Glutamatergic neuron (in vitro differentiated cells): ENCODE results near the gene TPST2. TPM values are rescaled to one million over a fixed set of nuclear protein-coding genes. Genes with fewer than 3 reads are reported as not detected.

Source experiments
- DNase-seq: peaks from one replicate; pipeline ENCODE4 v3.0.0; 2022
- H3K27ac Mint-ChIP-seq: one replicate; pipeline ENCODE4 v1.8.0; 2020; ENCODE audit warnings: mild to moderate bottlenecking, mixed read lengths, inconsistent platforms; ENCODE audit not compliant: unreplicated experiment
- H3K27me3 Mint-ChIP-seq: one replicate; pipeline ENCODE4 v1.8.0; 2020; ENCODE audit warnings: mild to moderate bottlenecking, moderate library complexity, mixed read lengths, inconsistent platforms; ENCODE audit not compliant: unreplicated experiment
- H3K36me3 Mint-ChIP-seq: one replicate; pipeline ENCODE4 v1.8.0; 2020; ENCODE audit warnings: mild to moderate bottlenecking, mixed read lengths, inconsistent platforms; ENCODE audit not compliant: unreplicated experiment
- H3K4me1 Mint-ChIP-seq: one replicate; pipeline ENCODE4 v1.8.0; 2020; ENCODE audit warnings: mild to moderate bottlenecking, low read depth, mixed read lengths, inconsistent platforms; ENCODE audit not compliant: unreplicated experiment
- H3K4me3 Mint-ChIP-seq: one replicate; pipeline ENCODE4 v1.8.0; 2020; ENCODE audit warnings: mild to moderate bottlenecking, mixed read lengths, inconsistent platforms; ENCODE audit not compliant: unreplicated experiment
- H3K9me3 Mint-ChIP-seq: one replicate; pipeline ENCODE4 v1.8.0; 2020; ENCODE audit warnings: mild to moderate bottlenecking, moderate library complexity, mixed read lengths, inconsistent platforms; ENCODE audit not compliant: unreplicated experiment
- CTCF ChIP-seq: fragments of 200-600 bp; sonication (generic); IDR thresholded peaks from one replicate; pipeline ENCODE4 v1.5.0; 2021; ENCODE audit not compliant: partially characterized antibody, unreplicated experiment
- total RNA-seq: library from RNA; stranded (reverse); fragmentation: NEBNext Ultra II Directional; extraction: Animal tissue kit (Norgen Biotek cat#: 25700); gene quantifications from one replicate; pipeline ENCODE4 v1.2.1, GENCODE V29; 2021; ENCODE audit not compliant: unreplicated experiment

Gene TPST2
- total RNA-seq, 1 donor from 2014 or later: 10.6 TPM

DNA sequence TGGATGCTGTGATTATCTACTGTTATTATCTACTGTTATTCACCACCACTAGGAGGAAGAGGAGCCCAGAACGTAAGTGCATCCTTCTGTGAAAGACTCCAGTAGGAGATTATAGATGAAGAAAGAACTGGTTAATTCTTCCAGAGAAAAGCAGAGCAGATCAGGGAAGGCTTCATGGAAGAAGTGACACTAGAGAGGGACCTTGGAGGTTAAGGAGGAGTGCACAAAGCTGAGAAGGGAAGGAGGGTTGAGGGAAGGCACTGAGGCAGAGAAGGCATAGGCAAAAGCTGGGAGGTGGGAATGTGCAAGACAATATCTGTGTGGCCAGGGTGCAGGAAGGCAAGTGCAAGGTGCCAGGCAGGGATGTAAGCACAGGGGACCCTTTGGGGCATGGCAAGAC lies 14.4 kb upstream of the TPST2 start:
- DNase-seq: no peak
- H3K4me1 Mint-ChIP-seq: no peaks in the 10 kb centered on the region
- H3K9me3 Mint-ChIP-seq: no peaks in the 10 kb centered on the region
- no peaks in the 10 kb centered on the region for H3K27me3 Mint-ChIP-seq
- no peak overlapping the region for H3K4me3 Mint-ChIP-seq
- no peaks in the 10 kb centered on the region for H3K36me3 Mint-ChIP-seq
- no peak for TF ChIP-seq CTCF
- H3K27ac Mint-ChIP-seq: no peak overlapping the region

DNA sequence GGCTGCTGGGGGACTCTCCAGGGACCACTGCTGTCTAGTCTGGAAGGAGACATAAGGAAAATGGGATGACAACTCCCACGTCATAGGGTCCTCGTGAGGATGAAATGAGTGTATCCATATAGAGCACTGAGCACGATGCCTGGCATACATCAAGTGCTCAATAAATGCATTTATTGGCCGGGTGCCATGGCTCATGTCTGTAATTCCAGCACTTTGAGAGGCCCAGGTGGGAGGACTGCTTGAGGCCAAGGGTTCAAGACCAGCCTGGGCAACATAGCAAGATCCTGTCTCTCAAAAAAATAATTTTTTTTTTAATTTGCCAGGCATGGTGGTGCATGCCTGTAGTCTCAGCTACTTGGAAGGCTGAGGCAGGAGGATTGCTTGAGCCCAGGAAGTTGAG lies 12.2 kb upstream of the TPST2 start:
- Mint-ChIP-seq H3K4me3 (no peak overlapping the region), H3K9me3 (no peaks in the 10 kb centered on the region), H3K27ac (no peak overlapping the region), H3K4me1 (no peaks in the 10 kb centered on the region), H3K27me3 (no peaks in the 10 kb centered on the region), H3K36me3 (no peaks in the 10 kb centered on the region)
- DNase-seq: no peak
- TF ChIP-seq CTCF: no peak

- Mint-ChIP-seq H3K4me3 (no peak overlapping the region), H3K4me1 (no peaks in the 10 kb centered on the region), H3K27ac (no peak overlapping the region), H3K36me3 (no peaks in the 10 kb centered on the region), H3K27me3 (no peaks in the 10 kb centered on the region), H3K9me3 (no peaks in the 10 kb centered on the region)
- TF ChIP-seq CTCF: no peak
- DNase-seq: no peak
Measured at GRCh38 chr22:26601726-26602125, 11.8 kb upstream of the TPST2 start.

GRCh38 chr22:26599505-26599904 lies 9.6 kb upstream of the TPST2 start:
- H3K9me3 Mint-ChIP-seq: no peaks in the 10 kb centered on the region
- no peak overlapping the region for H3K4me3 Mint-ChIP-seq
- no peaks in the 10 kb centered on the region for H3K27me3 Mint-ChIP-seq
- H3K36me3 Mint-ChIP-seq: no peaks in the 10 kb centered on the region
- no peak for DNase-seq
- no peaks in the 10 kb centered on the region for H3K4me1 Mint-ChIP-seq
- no peak overlapping the region for H3K27ac Mint-ChIP-seq
- no peak for TF ChIP-seq CTCF

DNA sequence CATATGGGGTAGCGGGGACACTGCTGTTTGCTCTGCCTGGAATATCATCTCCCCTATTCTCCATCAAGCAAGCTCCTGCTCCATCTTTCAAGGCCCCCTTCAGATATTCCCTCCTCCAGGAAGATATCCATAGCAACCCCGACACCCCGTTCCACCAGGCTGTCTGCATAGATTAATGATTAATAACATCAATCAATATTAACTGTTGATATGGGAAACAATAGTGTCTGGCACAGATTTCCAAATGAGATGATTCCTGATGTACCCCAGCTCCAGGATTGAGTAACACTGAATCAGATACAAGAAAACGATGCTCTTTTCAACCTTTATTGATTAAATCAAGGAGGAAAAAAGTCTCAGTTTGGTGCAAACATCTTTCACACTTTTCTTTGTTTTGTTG lies 7.5 kb upstream of the TPST2 start:
- no peak overlapping the region for H3K27ac Mint-ChIP-seq
- no peak overlapping the region for H3K4me3 Mint-ChIP-seq
- no peaks in the 10 kb centered on the region for H3K9me3 Mint-ChIP-seq
- H3K27me3 Mint-ChIP-seq: peaks cover 3% of the 10 kb centered on the region
- H3K36me3 Mint-ChIP-seq: no peaks in the 10 kb centered on the region
- no peaks in the 10 kb centered on the region for H3K4me1 Mint-ChIP-seq
- no peak for DNase-seq
- TF ChIP-seq CTCF: no peak
